Tibial artery (tissue), 4 donors: Measurements from ENCODE around the gene IL1RAPL1.

Experiments used
- DNase-seq, 2 donors: peaks; one replicate each; pipeline ENCODE4 v3.0.0-alpha.2; 2019
- H3K27ac ChIP-seq, 2 donors: fragments of 200-600 bp; sonication (generic) in 1 of 2; 1 replicate in 1 of 2; 2 replicates in 1 of 2; pipeline ENCODE4 v1.5.1; 2018 to 2019; ENCODE audit warnings: mild to moderate bottlenecking in 1 of 2
- H3K27me3 ChIP-seq, 2 donors: fragments of 200-600 bp; sonication (generic) in 1 of 2; one replicate each; pipeline versions ENCODE4 v1.5.1 to v1.6.0; 2016 to 2019
- H3K36me3 ChIP-seq, 3 donors: fragments of 200-600 bp; sonication (generic) in 2 of 3; one replicate each; pipeline ENCODE4 v1.5.1; 2016 to 2019; ENCODE audit warnings: mild to moderate bottlenecking in 2 of 3
- H3K4me1 ChIP-seq, 4 donors: fragments of 200-600 bp; sonication (generic) in 2 of 4; 1 replicate in 3 of 4; 2 replicates in 1 of 4; pipeline ENCODE4 v1.5.1; 2016 to 2019
- H3K4me3 ChIP-seq, 2 donors: fragments of 200-600 bp; sonication (generic) in 1 of 2; 1 replicate in 1 of 2; 2 replicates in 1 of 2; pipeline ENCODE4 v1.5.1; 2018 to 2019; ENCODE audit warnings: mild to moderate bottlenecking in 2 of 2
- H3K9me3 ChIP-seq, 3 donors: fragments of 200-600 bp; sonication (generic) in 1 of 3; one replicate each; pipeline ENCODE4 v1.5.1; 2016 to 2019
- CTCF ChIP-seq, 2 experiments: fragments of 200-600 bp in 1 of 2; fragments of 450-650 bp in 1 of 2; IDR thresholded peaks; one replicate each; pipeline ENCODE4 v1.5.1; 2017 to 2019; ENCODE audit warnings: antibody characterized with exemption in 2 of 2, mild to moderate bottlenecking in 1 of 2, moderate library complexity in 1 of 2
- intact Hi-C: fragments of 100-400 bp; cut with DNase I; formaldehyde crosslinking; loops from one replicate; pipeline ENCODE4 v1.15.0; 2023; ENCODE audit warnings: low total_unique reads

IL1RAPL1 gene

DNA sequence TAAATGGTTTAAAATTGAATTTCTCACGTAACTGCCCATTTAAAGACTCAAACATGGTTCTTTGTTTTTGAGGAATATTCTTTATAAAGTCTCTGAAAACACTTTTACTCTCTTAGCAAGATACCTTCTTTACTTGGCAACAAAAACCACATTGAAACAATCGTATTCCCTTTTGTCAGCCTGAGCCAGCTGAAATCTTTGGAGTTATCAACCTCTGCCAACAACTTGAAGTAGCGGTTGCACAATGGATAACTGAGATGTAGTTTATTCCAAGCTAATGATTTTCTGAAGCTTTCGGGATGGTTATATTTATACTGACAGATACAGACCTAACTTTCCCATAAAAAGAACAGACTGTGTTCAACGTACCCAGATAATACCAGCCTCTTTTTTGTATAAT, 561.3 kb downstream of the IL1RAPL1 start:
- intact Hi-C loops = no loop called here
- Histone ChIP-seq H3K4me3 (no peak overlapping the region), H3K9me3 (no peaks in the 10 kb centered on the region), H3K27ac (no peak overlapping the region), H3K36me3 (no peaks in the 10 kb centered on the region), H3K27me3 (no peaks in the 10 kb centered on the region), H3K4me1 (no peaks in the 10 kb centered on the region)
- no peak for DNase-seq
- TF ChIP-seq CTCF (IDR thresholded peaks at IDR 0.05) = no peak

DNA sequence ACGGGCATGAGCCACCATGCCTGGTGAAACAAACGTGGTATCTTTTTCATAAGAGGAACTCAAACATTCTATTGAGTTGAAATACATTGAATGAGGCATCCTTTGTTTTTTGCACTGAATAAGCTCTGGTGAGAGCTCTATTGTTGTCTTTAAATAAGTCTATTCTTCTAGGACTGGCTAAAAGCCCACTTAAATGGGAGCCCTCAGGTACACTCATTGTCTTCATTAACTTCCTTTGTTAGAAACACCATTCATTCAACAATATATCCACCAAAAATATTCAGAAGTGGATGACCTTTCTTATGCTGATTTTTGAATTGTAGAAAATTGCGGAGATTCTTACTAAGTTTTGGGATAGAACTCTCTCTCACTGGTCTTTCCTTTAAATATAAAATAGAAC, 568.0 kb downstream of the IL1RAPL1 start:
- Histone ChIP-seq H3K36me3 (no peaks in the 10 kb centered on the region), H3K9me3 (no peaks in the 10 kb centered on the region), H3K4me3 (no peak overlapping the region), H3K27me3 (no peaks in the 10 kb centered on the region), H3K4me1 (no peaks in the 10 kb centered on the region), H3K27ac (no peak overlapping the region)
- no peak for DNase-seq
- no peak for TF ChIP-seq CTCF (IDR thresholded peaks at IDR 0.05)
- intact Hi-C loops = no loop called here

GRCh38 chrX:29172880-29173279, 585.6 kb downstream of the IL1RAPL1 start:
- intact Hi-C loops = no loop called here
- H3K36me3 ChIP-seq = no peaks in the 10 kb centered on the region
- no peak overlapping the region for H3K4me3 ChIP-seq
- H3K9me3 ChIP-seq = no peaks in the 10 kb centered on the region
- H3K4me1 ChIP-seq = no peaks in the 10 kb centered on the region
- TF ChIP-seq CTCF (IDR thresholded peaks at IDR 0.05) = no peak
- H3K27ac ChIP-seq = no peak overlapping the region
- no peaks in the 10 kb centered on the region for H3K27me3 ChIP-seq
- DNase-seq = no peak

- Histone ChIP-seq H3K4me1 (no peaks in the 10 kb centered on the region), H3K27me3 (no peaks in the 10 kb centered on the region), H3K4me3 (no peak overlapping the region), H3K27ac (no peak overlapping the region), H3K36me3 (no peaks in the 10 kb centered on the region), H3K9me3 (no peaks in the 10 kb centered on the region)
- no peak for DNase-seq
- TF ChIP-seq CTCF (IDR thresholded peaks at IDR 0.05) = no peak
- intact Hi-C loops = no loop called here
Measured at GRCh38 chrX:29187264-29187663, 600.0 kb downstream of the IL1RAPL1 start.

GRCh38 chrX:29196501-29196900, 609.3 kb downstream of the IL1RAPL1 start:
- H3K4me3 ChIP-seq = no peak overlapping the region
- TF ChIP-seq CTCF (IDR thresholded peaks at IDR 0.05) = no peak
- intact Hi-C loops = no loop called here
- no peaks in the 10 kb centered on the region for H3K4me1 ChIP-seq
- no peaks in the 10 kb centered on the region for H3K9me3 ChIP-seq
- no peaks in the 10 kb centered on the region for H3K27me3 ChIP-seq
- DNase-seq = no peak
- no peak overlapping the region for H3K27ac ChIP-seq
- H3K36me3 ChIP-seq = no peaks in the 10 kb centered on the region

DNA sequence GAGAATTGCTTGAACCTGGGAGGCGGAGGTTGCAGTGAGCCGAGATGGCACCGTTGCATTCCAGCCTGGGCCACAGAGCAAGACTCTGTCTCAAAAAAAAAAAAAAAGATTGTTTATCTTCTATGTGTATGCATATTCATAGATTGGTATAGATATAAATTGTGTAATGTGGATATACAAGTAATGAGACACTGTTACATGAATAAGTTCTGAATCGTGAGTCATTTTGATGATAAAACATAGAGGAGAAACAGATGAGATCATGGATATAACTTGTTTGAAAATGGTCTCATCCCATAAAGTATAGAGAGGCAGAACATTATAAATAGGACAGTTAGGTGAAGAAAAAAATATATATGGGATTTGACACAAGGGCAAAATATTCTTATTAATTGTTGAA, 628.0 kb downstream of the IL1RAPL1 start:
- DNase-seq = no peak
- intact Hi-C loops = no loop called here
- Histone ChIP-seq H3K4me3 (no peak overlapping the region), H3K27me3 (no peaks in the 10 kb centered on the region), H3K4me1 (no peaks in the 10 kb centered on the region), H3K27ac (no peak overlapping the region), H3K9me3 (no peaks in the 10 kb centered on the region), H3K36me3 (no peaks in the 10 kb centered on the region)
- no peak for TF ChIP-seq CTCF (IDR thresholded peaks at IDR 0.05)
